ENCODE data around the gene FAM222A. TPM values are rescaled to one million over a fixed set of nuclear protein-coding genes. Genes with fewer than 3 reads are reported as not detected.

Gene FAM222A
- total and polyA plus RNA-seq, 2 of the 8 experiments (the other 6 are each of a cell fraction or from before 2014, with no cell fraction given): 0.94 to 1.1 TPM

- H3K18ac ChIP-seq (ENCODE audit: extremely low read depth, low read length): peak overlapping the region; percentile 71; the same call in 1 of the 2 replicates
- no peak overlapping the region for H3K56ac ChIP-seq (replicated peaks; ENCODE audit: insufficient read length, low read depth, low read length)
- ChIA-PET CTCF (ENCODE audit: partially characterized antibody) (interaction anchor here (1.1 to 3.1 kb wide), 5 partner anchors 7 to 130 kb away, joined by 4 to 10 read pairs (median 4); no protein-coding TSS in a partner anchor), POLR2A (ENCODE audit: partially characterized antibody) (no interaction called here)
- H3K36me3 ChIP-seq (ENCODE audit: control insufficient read depth in 2 of 4, insufficient read depth in 4 of 4, low read length in 3 of 4): no peaks in the 10 kb centered on the region
- 82% methylated on average over 17 of the region's 18 CpGs; no CpG with 5 or more reads in 1 of the 2 experiments for whole genome bisulfite sequencing, 2 experiments (ENCODE audit: extremely low coverage in 1 of 2, insufficient coverage in 1 of 2, insufficient read length in 1 of 2, insufficient replicate concordance in 2 of 2, low coverage in 1 of 2, low lambda C conversion rate in 2 of 2, missing lambda C conversion rate in 1 of 2)
- H3K23me2 ChIP-seq (ENCODE audit: low read depth, low read length): no peaks in the 10 kb centered on the region
- no peak overlapping the region for H3K23ac ChIP-seq (ENCODE audit: insufficient read length)
- H2AFZ ChIP-seq (ENCODE audit: low read length): no peak overlapping the region
- no peak overlapping the region for H2BK15ac ChIP-seq (ENCODE audit: low read length)
- H4K5ac ChIP-seq (ENCODE audit: insufficient read length, low read depth, low read length): no peak overlapping the region
- peak overlapping the region; percentile 2 for H3K4ac ChIP-seq (replicated peaks; ENCODE audit: insufficient read length, low read depth, low read length)
- H3K14ac ChIP-seq (ENCODE audit: insufficient read length): no peak overlapping the region
- H4K91ac ChIP-seq (replicated peaks; ENCODE audit: insufficient read length, low read length): peak overlapping the region; percentile 29
- H2BK20ac ChIP-seq (ENCODE audit: low read length): no peak overlapping the region
- no peaks in the 10 kb centered on the region for H3K79me2 ChIP-seq (ENCODE audit: control insufficient read depth in 1 of 2, insufficient read depth in 2 of 2, low read length in 2 of 2)
- H3K27me3 ChIP-seq (replicated peaks in 1 of 4; ENCODE audit: control insufficient read depth in 3 of 4, extremely low read depth in 1 of 4, insufficient read depth in 3 of 4, low read length in 3 of 4): no peaks in the 10 kb centered on the region
- no peak for FAIRE-seq
- no peak overlapping the region for H2BK120ac ChIP-seq (replicated peaks; ENCODE audit: low read depth, low read length)
- no peak overlapping the region for H2AK5ac ChIP-seq (ENCODE audit: low read depth, low read length)
- no peaks in the 10 kb centered on the region for H3K79me1 ChIP-seq (ENCODE audit: low read depth, low read length)
- DNase-seq (ENCODE audit: low read depth in 1 of 2, low spot score in 2 of 2): no peak
- H2BK5ac ChIP-seq (ENCODE audit: low read depth, low read length): no peak overlapping the region; the same call in 1 of the 2 replicates
- no peaks in the 10 kb centered on the region for H3K9me3 ChIP-seq (ENCODE audit: insufficient read depth in 2 of 2, low read depth in 1 of 2, low read length in 1 of 2)
- no peak overlapping the region for H3K9ac ChIP-seq (replicated peaks in 1 of 4; ENCODE audit: extremely low read depth in 1 of 4, low read depth in 3 of 4, low read length in 3 of 4)
- H2BK12ac ChIP-seq (ENCODE audit: low read depth, low read length): no peak overlapping the region; the same call in 1 of the 2 replicates
- H3K4me3 ChIP-seq (ENCODE audit: extremely low read depth in 1 of 4, insufficient read depth in 2 of 4, low read depth in 3 of 4, low read length in 4 of 4): no peak overlapping the region
- H3K4me1 ChIP-seq (replicated peaks in 1 of 4; ENCODE audit: control insufficient read depth in 3 of 4, insufficient read depth in 4 of 4, low read length in 3 of 4): no peaks in the 10 kb centered on the region; a peak in 2 of 7 replicates
- peaks cover 0 to 2% of the 10 kb centered on the region in 2 experiments for H4K20me1 ChIP-seq (replicated peaks in 1 of 2; ENCODE audit: control insufficient read depth in 1 of 2, insufficient read depth in 2 of 2, low read length in 2 of 2)
- no peak overlapping the region for H3K4me2 ChIP-seq (ENCODE audit: insufficient read depth in 1 of 2, low read depth in 2 of 2, low read length in 2 of 2)
- no peak overlapping the region for H3K27ac ChIP-seq (ENCODE audit: low read depth, low read length)
- H4K8ac ChIP-seq (ENCODE audit: extremely low read depth, insufficient read depth, low read length): no peak overlapping the region
- TF ChIP-seq BRCA1 (IDR thresholded peaks at IDR 0.05; ENCODE audit: low read depth, low read length) (no peak), KDM5A (IDR thresholded peaks at IDR 0.05; ENCODE audit: low read length) (no peak), RAD21 (IDR thresholded peaks at IDR 0.05 in 1 of 2, conservative IDR thresholded peaks at IDR 0.05 in 1 of 2; ENCODE audit: low read depth in 2 of 2, low read length in 2 of 2) (no peak), EP300 (IDR thresholded peaks at IDR 0.05; ENCODE audit: borderline replicate concordance in 1 of 2, low read depth in 2 of 2, low read length in 2 of 2) (no peak), SIN3A (conservative IDR thresholded peaks at IDR 0.05 in 1 of 2, IDR thresholded peaks at IDR 0.05 in 1 of 2; ENCODE audit: low read depth in 1 of 2, low read length in 2 of 2) (no peak), CBX8 (IDR thresholded peaks at IDR 0.05; ENCODE audit: borderline replicate concordance, low read depth, low read length) (no peak), RBBP5 (IDR thresholded peaks at IDR 0.05; ENCODE audit: borderline replicate concordance, low read depth, low read length) (no peak), FOSL1 (IDR thresholded peaks at IDR 0.05; ENCODE audit: insufficient read depth, low read depth, low read length) (no peak)
- TF ChIP-seq, protein P1, sequence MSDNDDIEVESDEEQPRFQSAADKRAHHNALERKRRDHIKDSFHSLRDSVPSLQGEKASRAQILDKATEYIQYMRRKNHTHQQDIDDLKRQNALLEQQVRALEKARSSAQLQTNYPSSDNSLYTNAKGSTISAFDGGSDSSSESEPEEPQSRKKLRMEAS (IDR thresholded peaks at IDR 0.05): no peak
- TF ChIP-seq, protein P2, sequence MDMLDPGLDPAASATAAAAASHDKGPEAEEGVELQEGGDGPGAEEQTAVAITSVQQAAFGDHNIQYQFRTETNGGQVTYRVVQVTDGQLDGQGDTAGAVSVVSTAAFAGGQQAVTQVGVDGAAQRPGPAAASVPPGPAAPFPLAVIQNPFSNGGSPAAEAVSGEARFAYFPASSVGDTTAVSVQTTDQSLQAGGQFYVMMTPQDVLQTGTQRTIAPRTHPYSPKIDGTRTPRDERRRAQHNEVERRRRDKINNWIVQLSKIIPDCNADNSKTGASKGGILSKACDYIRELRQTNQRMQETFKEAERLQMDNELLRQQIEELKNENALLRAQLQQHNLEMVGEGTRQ (IDR thresholded peaks at IDR 0.05; ENCODE audit: low read length): no peak
Observed at GRCh38 chr12:109727039-109727723, 13.6 kb downstream of the FAM222A start.
